Neural crest cell (in vitro differentiated cells): ENCODE measurements around the gene SIGLEC1. TPM values are rescaled to one million over a fixed set of nuclear protein-coding genes. Genes with fewer than 3 reads are reported as not detected.

Experiments
- DNase-seq: peaks from one replicate; pipeline ENCODE4 v3.0.0; 2021; ENCODE audit warnings: low read depth, mixed read lengths, low spot score
- H3K27ac Mint-ChIP-seq: one replicate; pipeline ENCODE4 v1.8.0; 2021; ENCODE audit warnings: mild to moderate bottlenecking, mixed read lengths; ENCODE audit not compliant: unreplicated experiment
- H3K27me3 Mint-ChIP-seq: 2 replicates; pipeline ENCODE4 v1.8.0; 2021; ENCODE audit warnings: low read depth, mild to moderate bottlenecking, mixed read lengths
- H3K36me3 Mint-ChIP-seq: 2 replicates; pipeline ENCODE4 v1.8.0; 2021; ENCODE audit warnings: low read depth, mild to moderate bottlenecking, mixed read lengths
- H3K4me1 Mint-ChIP-seq: 2 replicates; pipeline ENCODE4 v1.8.0; 2021; ENCODE audit warnings: mixed read lengths
- H3K4me3 Mint-ChIP-seq: one replicate; pipeline ENCODE4 v1.8.0; 2021; ENCODE audit warnings: mild to moderate bottlenecking, mixed read lengths
- H3K9me3 Mint-ChIP-seq: 2 replicates; pipeline ENCODE4 v1.8.0; 2021; ENCODE audit warnings: mixed read lengths
- CTCF ChIP-seq: fragments of 200-600 bp; sonication (generic); conservative IDR thresholded peaks from 2 replicates; pipeline ENCODE4 v1.5.0; 2021; ENCODE audit warnings: antibody characterized with exemption, mild to moderate bottlenecking
- total RNA-seq: library from RNA; stranded (reverse); gene quantifications from 2 replicates; pipeline ENCODE4 v1.2.1, GENCODE V29; 2021

SIGLEC1 gene
- total RNA-seq, 1 donor from 2014 or later: not detected

GRCh38 chr20:3757268-3757667, 44.9 kb upstream of the SIGLEC1 start:
- H3K4me1 Mint-ChIP-seq: peaks cover 38% of the 10 kb centered on the region
- DNase-seq: no peak
- no peak overlapping the region for H3K27ac Mint-ChIP-seq
- H3K27me3 Mint-ChIP-seq: peaks cover 11% of the 10 kb centered on the region
- peaks cover 9% of the 10 kb centered on the region for H3K36me3 Mint-ChIP-seq
- H3K4me3 Mint-ChIP-seq: no peak overlapping the region
- no peaks in the 10 kb centered on the region for H3K9me3 Mint-ChIP-seq
- no peak for TF ChIP-seq CTCF

GRCh38 chr20:3755814-3756480, 43.5 kb upstream of the SIGLEC1 start:
- H3K27me3 Mint-ChIP-seq: peaks cover 18% of the 10 kb centered on the region
- no peak for DNase-seq
- no peak overlapping the region for H3K27ac Mint-ChIP-seq
- TF ChIP-seq CTCF: no peak
- no peaks in the 10 kb centered on the region for H3K9me3 Mint-ChIP-seq
- peaks cover 10% of the 10 kb centered on the region for H3K36me3 Mint-ChIP-seq
- H3K4me1 Mint-ChIP-seq: peaks cover 33% of the 10 kb centered on the region
- no peak overlapping the region for H3K4me3 Mint-ChIP-seq

- H3K9me3 Mint-ChIP-seq: no peaks in the 10 kb centered on the region
- H3K27ac Mint-ChIP-seq: no peak overlapping the region
- no peak for TF ChIP-seq CTCF
Measured at GRCh38 chr20:3755269-3755668, 42.9 kb upstream of the SIGLEC1 start.

GRCh38 chr20:3754276-3754630, 41.9 kb upstream of the SIGLEC1 start:
- Mint-ChIP-seq H3K36me3 (peaks cover 15% of the 10 kb centered on the region), H3K9me3 (no peaks in the 10 kb centered on the region), H3K27me3 (peaks cover 31% of the 10 kb centered on the region), H3K4me1 (peaks cover 20% of the 10 kb centered on the region), H3K27ac (no peak overlapping the region), H3K4me3 (no peak overlapping the region)
- DNase-seq: no peak
- no peak for TF ChIP-seq CTCF

More at GRCh38 chr20:3755269-3755668, 42.9 kb upstream of the SIGLEC1 start:
- no peak for DNase-seq
- Mint-ChIP-seq H3K4me3 (no peak overlapping the region), H3K27me3 (peaks cover 25% of the 10 kb centered on the region), H3K36me3 (peaks cover 15% of the 10 kb centered on the region), H3K4me1 (peaks cover 30% of the 10 kb centered on the region)

GRCh38 chr20:3753501-3754275, 41.3 kb upstream of the SIGLEC1 start:
- no peak for TF ChIP-seq CTCF
- H3K4me3 Mint-ChIP-seq: peak overlapping the region; percentile 54
- peaks cover 37% of the 10 kb centered on the region for H3K27me3 Mint-ChIP-seq
- no peak for DNase-seq
- H3K36me3 Mint-ChIP-seq: peaks cover 15% of the 10 kb centered on the region
- peaks cover 17% of the 10 kb centered on the region for H3K4me1 Mint-ChIP-seq
- H3K9me3 Mint-ChIP-seq: no peaks in the 10 kb centered on the region
- H3K27ac Mint-ChIP-seq: no peak overlapping the region
